ENCODE measurements around the gene AUTS2.

AUTS2 gene

DNA sequence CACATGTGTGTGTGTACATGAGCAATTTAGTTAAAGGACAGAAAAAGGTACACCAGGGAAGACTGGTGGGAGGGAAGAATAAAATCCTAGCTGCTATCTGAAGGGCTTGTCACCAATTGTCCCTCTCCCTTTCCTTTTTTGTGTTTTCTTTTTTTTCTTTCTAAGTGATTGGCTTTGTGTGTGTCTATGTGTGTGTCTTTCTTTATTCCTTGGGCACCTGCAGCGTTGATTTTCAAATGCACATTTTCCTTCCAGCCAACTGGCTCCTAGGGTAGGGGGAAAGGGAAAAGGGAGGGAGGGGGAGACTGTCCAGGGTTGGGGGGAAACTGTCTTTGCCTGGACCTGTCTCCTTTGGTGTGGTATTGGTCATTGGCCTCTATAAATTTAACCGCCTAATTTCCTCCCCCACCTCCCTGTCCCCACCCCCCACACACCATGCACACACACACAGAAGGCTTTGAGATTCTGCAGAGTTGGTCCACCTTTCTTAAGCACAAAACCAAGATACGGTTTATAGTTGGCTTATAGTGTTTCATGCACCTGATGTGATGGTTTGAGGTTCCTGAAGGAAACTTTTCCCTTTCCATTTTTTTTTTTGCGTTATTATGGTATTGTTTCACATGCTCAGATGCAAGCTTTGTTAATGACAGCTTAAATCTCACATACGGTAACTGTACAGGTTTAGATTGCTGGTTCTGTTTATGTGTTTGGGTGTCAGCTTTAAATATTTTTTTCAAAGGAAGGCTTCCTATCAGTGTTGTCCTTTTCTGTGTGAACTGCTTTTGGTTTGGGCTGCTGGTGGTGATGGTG lies 2.6 kb downstream of the AUTS2 start:
- DNase-seq, result no peak

DNA sequence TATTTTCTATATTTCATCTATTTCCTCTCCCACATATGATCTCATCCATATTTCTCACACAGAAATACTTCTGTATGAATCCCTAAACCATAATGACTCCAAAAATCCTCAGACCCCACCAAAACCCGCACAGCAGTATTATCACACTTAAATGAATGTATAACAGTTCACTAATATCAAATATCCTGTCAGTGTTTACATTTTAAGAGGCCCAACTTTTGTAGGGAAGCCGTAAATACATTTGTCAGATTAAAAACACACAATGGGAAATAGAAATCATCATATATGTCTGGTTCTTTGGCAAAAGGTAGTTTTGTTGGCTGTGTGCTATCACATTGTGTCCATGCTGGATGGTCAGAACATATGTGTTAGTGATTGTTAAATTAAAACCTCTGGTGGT lies 4.2 kb downstream of the AUTS2 start:
- DNase-seq, result no peak

DNA sequence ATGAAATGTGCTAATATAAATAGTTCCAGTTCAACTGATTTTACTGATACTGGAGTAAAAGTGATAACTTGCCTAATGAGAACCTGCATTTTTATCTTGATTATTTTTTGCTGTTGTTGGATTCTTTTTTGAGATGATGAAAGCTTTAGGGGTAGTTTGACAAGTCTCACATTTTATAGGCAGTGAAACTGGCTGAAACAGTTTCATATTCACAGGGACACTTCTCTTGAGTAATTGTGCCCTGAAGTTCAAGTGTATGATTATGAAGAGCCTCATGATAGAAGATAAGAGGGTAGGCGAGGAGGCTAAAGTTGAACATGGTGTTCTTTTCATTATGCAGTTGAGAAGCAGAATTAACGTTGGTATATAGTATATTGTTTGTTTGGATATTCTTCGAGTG lies 5.1 kb downstream of the AUTS2 start:
- DNase-seq, result peak in 1 of 2 donors; percentile 8

DNA sequence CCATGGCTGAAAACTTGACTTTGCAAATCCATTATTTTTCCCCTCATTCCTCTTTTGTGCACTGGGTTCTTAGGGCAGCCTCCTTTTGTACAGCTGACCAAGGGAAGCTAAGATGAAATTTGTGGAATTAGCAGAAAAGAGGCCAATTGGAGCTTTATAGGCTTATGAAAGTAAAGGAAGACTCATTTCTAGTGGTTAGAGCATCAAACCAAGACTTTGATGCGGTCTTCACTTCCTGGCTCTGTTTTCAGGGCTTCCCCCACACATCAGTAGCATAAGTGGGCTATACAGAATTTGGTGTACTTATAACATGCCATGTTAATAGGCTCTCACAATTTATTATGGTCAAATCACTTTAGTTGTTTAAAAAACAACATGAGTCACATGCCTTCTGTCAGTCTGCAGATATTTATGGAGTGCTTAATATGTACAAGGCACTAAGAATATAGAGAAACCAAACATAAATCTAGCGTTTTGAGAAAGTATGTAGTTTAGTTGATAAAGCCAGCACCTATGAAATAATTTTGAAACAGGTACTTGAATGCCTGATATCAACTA lies 5.7 kb downstream of the AUTS2 start:
- DNase-seq, result no peak

DNA sequence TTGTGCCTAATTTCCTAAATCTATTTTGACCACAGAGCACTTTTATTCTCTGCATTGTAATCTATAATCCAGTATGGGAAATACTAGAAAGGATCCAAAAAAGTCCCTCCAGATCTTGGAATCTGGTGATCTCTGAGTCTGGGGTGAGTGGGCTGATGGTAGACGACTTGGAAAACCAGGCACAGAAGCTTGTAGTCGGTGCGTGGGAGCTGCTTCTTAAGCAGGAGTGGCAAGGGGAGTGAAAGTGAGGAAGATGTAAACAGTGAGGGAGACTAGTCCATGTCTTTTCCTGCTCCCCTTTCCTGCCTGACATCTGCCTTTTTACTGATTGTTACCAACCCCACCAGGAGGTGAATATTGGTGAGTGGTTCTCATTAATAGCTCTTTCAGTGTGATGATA lies 6.8 kb downstream of the AUTS2 start:
- no peak for DNase-seq

DNA sequence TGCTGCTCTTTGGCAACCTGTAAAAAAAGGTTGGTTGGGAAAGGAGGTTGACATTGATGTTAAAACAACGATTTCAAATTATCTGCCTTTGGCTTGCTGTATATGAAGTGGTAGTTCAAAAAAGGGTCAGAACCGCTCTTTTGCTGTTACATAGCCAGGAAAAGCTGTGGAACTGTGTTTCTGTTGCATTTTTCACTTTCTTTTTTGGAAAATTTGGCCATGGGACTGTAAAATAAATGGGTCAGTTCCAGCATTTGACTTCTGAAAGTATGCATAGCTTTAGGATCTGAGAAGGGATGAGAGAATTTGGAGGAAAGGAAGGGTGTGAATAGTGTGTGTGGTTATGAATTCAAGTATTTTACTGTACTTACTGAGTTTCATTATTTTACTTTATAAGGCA lies 7.3 kb downstream of the AUTS2 start:
- no peak for DNase-seq

DNA sequence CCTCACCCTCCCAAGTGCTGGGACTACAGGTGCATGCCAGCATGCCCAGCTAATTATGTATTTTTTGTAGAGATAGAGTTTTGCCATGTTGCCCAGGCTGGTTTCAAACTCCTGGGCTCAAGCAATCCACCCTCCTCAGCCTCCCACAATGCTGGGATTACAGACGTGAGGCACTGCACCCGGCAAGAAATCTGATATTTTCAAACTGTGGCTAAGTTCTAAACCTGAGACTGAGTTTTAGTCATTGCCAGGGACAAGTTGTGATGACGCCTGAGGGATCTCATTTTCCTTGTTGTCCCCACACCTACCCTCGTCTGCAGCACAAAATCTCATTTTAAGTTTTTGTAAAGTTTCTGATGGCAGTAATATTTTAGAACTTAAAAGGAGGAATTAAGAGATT lies 9.8 kb downstream of the AUTS2 start:
- no peak for DNase-seq

DNA sequence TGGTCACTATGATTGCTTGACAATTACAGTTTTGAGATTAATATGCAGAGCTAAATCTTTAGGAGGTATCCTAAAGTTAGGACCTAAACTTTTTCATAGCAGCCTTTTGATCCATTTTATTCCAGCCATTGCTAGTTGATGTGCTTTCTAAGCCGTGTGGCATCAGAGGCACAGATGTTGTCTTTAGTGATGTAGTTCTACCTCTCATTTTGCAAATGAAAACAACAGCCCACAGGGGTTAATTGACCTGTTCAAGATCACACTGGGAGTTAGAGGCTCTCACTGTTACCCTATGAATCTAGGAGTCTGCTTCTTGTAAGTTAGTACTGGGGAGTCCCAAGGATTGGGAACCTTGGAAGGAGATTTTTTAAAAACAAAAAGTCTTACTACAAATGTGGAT lies 10.6 kb downstream of the AUTS2 start:
- no peak for DNase-seq

DNA sequence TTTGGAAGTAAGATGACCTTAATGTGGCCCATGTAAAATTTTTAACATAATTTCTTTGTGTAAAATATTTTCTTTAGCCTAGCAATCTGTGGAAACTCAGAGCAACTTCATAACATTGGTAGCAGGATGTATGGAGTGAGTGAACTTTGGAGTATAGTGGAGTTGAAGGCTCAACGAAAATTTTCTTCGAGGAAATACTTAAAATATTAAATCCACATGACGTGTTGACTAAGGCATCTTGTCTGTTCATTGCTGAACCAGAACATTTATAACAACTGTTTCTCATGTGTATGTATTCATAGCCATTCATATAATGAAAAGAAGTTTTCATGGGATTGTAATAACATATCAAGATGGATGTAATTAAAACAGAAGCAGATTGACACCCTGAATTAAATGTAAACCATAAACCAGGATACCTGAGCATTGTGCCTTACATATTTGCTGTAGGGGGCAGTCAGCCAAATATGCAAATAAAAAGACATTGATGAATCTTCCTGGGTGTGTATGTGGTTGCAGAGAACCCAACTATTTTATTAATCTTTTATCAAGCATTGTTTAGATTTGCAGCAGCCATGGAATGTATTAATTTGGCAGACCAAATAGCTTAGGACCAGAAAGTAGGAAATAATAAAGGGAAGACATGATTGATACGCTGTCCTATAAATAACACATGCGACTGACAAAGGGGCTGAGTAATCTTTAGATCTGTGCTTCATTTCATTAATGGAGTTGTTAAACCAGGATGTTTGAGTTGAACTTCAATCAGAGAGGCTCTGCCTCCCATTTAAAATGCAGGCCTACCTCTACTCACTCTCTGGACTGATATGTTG lies 11.5 kb downstream of the AUTS2 start:
- no peak for DNase-seq

DNA sequence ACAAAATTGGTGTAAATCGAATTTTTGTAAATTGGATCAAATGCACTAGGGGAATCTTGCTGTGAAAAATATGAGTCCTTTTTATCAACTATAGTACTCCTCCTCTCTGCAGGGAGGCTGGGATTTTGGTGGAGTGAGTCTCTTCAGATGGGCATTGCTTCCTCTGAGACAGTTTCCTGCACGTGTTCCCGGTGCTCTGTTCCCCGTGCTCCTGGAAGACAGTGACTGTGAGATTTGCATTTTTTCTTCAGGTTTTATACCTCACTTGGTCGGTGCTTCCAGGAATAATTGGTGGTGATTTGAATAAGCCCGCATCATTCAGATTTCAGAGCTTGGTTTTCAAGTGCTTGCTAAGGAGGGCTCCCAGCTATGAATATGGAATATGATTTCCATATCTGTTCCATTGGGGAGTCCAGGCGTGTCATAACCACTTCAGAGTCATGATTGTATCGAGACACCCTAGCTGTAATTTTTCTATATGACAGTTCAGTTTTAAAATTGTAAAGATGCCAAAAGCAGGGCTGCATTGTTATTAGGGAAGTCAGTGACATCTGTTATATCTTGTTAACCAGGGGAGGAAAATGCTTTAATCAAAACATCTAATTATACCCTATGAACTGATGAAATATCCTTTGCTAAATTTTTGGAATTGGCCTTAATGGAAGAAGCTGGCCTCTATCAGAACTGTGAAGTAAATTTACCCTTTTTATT lies 12.3 kb downstream of the AUTS2 start:
- DNase-seq, result no peak

DNA sequence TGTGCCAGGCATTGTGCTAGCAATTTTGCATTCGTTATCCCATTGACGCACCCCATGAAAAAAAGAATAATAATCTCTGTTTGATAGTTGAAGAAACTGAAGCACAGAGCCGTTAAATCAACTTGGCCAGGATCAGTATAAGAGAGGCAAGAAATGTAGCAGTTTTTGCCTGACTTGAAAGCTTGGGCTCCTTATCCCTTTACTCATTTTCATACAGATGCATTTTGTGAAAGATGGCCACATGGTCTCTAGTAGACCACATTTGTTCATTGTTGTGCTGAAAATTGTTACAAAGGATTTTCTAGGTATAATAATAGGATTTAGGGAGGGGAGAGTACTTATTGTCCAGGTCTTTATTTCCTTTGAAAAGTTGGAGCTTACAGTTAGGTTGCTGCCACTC lies 14.7 kb downstream of the AUTS2 start:
- no peak for DNase-seq

DNA sequence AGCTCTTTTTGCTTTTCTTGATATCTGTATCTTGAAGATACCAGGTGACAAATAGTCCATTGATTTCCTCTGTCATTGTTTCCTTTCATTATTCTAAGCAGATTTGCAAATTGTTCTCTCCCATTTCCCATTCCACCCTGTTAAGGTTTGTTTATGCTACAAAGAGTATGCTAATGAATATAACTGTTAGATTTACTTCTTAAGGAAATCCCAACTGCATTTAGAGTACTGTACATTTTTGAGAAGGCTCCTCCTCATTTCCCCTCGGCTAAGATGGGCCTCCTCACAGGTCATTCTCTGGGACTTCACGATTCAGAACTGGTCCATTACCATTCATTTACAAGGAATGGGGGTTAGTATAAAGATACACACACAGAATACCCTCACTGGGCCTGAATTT lies 15.6 kb downstream of the AUTS2 start:
- no peak for DNase-seq

DNA sequence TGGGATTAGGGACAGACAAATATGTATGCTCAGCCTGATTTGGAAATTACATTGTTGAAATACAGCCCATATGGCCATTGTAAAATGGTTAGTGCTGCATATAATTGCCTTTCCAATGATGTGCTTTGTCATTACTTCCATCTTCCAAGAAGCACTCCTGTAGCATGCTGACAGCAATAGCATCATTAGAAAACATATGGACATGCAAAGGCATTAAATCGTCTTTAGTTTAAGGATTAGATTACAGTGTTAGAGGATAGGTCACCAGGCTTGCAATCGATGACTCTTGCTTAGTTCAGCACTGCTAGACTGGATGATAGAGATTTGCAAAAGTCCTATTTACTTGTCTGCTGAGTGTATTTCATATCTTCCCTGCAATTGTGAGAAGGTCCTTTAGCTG lies 17.4 kb downstream of the AUTS2 start:
- no peak for DNase-seq

DNA sequence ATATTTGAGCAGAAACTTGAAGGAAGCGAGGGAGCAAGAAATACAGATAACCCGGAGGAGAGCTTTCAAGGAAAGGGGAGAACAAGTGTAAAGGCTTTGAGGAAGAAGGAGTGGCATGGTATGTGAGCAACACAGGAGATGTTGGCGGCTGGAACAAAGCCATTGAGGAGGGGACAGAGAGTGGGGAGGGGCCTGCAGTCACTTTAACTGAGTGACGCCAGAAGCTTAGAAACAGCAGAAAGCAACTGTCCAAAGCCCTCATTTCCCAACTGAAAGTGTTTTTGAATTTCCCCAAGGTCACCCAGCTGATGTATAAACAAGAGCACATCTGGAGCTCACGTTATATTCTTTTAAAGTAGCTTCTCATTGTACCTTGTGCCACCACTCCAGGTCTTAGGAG lies 19.1 kb downstream of the AUTS2 start:
- DNase-seq, result no peak

DNA sequence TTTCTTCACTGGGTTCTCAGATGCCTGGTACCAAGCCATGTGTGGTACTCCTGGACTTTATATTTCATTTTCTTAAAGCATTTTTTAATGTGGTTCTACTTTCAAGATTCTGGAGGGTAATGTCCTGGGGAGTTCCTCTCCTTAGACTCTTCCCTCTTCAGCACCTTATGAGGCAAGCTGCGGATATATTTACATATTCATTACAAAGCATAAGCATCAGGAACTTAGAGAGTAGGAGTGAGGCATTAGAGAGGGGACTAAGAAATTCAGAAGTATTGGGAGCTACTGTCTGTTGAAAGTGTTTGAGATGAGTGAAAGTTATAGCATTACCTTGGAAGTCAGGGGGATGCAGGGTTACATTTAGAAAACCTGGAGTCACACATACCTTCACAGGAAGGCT lies 20.8 kb downstream of the AUTS2 start:
- peak in 1 of 2 donors; percentile 13 for DNase-seq

DNA sequence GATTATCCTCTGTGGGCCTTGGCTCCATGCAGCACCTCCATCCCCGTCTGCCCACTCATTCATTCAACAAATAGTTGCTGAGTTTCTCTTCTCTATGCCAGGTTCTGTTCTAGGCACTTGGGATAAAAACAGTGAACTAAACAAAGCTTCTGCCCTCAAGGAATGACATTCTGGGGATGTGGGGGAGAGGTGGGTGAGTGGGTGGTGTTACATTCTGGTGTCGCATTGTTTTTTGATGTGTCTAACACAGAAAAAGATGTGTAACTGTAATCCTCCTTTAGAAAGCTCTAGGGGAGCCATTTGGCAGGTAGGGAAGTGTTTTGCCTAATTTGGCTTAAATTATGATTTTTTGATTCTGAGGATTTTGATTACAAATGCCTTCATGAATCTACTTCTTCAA lies 21.4 kb downstream of the AUTS2 start:
- no peak for DNase-seq

DNA sequence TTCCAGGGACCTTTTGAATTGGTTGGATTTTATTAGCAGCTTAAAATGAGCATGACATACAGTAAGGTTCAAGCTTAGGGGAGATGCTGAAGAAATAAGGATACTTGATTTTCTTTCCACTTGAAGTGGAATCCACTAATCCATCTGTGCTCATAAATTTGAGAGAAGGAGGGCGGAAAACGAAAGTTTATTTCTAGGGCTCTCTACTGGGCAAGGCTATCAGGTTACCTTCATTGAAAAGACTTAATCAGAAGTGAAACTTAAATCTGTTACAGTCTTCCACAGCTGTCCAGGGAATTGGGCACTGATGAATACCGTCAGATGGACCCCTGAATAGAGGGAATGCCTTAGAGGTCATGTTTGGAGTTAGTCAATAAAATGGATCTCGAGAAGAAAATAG lies 21.8 kb downstream of the AUTS2 start:
- no peak for DNase-seq

DNA sequence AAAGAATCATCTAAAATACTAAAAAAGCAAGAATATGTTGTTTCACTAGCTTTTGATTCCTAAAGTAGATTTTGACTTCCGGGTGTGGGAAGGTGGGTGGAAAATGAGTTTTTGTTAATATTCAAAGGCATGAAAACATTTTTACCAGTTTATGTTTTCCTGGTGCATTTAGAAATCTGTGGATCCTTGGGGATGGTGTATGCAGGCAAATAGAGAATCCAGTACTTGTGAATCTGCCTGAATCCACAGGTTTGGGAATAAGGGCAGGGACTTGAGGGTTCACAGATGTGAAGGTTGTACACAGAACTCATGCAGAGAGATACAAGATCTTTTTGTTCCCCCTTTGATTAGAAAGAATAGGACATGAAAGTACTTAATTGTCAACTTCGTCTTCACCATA lies 22.4 kb downstream of the AUTS2 start:
- no peak for DNase-seq

DNA sequence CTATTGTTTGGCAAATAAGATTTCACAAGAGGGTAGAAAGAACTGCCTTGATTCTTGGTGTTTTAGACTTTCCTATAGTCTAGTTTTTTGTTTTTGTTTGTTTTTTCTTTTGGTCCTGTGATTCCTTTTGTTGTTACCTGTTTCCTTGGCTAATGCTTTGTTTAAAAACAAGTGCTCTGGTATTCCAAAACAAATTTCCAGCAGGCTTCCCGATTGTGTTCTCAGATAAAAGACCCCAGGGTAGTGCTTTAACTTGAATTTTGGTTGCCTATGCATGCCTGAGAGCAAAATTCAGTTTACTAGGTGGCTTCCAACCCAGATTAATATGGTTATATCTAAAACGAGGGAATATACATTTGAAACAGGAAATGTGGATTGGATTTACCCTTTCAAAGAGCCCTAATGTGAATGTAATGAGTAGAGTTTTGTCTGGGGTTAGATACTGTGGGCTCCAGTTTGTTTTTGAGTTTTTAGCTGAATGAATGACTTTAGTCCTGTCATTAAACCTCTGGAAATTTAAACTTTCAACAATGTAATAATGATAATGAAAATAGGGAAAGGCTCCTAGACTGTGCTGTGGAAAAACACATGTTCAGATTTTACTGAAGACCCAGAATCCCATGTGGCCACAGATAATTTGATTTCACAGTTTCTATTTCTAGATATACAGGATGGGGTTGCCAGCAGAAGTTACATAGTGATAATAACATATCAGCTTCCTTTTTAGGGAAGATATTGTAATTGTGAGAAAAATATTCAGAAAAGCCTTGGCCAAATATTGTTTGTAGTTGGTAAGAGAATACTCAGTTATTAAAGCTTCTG lies 23.9 kb downstream of the AUTS2 start:
- no peak for DNase-seq

DNA sequence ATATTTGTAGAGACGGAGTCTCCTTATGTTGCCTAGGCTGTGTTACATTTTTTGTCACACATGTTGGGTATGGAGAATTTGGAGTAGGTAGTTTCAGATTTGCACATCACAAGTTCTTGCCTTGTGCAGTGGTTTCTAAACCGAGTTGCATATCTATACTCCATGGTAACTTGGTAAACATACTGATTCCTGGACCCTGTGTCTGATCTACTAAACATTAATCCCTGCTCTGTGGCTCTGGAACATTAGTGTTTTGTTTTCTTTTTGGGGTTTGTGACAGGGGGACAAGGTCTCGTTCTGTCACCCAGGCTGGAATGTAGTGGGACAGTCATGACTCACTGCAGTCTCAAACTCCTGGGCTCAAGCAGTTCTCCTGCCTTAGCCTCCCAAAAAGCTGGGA lies 24.7 kb downstream of the AUTS2 start:
- DNase-seq, result no peak

DNA sequence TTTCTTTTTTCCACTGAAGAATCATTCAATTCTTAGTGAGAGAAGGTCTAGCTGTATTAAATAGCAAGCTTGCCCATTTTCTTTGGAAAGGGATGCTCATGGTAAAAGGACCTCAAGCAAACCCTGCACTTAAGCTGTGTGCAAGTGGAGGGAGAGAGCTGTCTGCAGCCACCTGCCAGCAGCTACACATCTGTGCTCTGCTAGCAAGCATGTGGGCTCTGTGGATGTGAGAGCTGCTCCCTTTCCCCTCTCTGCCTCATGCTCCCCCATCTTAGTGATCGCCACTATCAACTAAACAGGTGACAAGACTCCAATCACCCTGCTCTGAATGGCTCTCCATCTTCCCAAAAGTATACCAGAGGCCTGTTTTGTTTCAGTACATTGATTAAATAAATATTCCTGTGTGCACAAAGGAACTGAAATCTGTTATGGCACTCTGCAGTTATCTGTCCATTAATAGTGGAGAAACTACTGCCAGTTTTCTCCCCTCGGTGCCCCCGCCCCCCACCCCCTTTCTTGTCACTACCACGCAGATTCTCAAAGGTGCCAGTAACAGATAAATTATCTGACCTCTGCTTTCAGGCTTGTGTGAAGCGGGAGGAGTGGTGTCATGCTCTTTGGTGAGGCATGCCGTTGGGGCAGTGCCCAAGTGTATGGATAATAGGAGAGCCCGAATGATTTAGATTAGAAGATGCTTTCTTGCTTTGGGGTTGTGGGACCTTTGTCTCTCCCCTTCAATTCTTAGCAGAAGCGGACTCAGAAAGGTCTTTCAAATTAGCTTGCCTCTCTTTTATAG lies 26.4 kb downstream of the AUTS2 start:
- DNase-seq, result no peak

DNA sequence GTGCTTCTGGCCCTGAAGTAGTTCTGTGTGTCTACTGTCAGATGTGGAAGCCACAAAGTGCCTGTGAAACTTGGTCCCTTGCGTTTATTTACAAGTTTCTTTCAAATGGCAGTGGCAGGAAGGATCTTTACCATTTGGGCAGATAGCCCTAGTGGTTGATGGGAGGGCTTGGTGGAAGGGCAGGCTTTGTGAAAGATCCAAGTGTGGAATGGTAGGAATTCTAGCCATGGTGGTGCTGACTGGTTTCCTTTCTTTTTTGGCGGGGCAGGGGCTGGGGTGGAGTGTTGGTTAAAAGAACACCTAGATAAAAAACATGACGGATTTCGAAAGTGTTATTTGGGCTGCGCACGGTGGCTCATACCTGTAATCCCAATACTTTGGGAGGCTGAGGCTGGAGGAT lies 27.0 kb downstream of the AUTS2 start:
- no peak for DNase-seq

Data from inflammatory macrophage treated with lipopolysaccharide for 1 hour (primary cell).